ENCODE data around the gene YPEL2.

The YPEL2 gene

GRCh38 chr17:59357219-59357697 lies 25.8 kb downstream of the YPEL2 start:
- DNase-seq, result no peak

DNA sequence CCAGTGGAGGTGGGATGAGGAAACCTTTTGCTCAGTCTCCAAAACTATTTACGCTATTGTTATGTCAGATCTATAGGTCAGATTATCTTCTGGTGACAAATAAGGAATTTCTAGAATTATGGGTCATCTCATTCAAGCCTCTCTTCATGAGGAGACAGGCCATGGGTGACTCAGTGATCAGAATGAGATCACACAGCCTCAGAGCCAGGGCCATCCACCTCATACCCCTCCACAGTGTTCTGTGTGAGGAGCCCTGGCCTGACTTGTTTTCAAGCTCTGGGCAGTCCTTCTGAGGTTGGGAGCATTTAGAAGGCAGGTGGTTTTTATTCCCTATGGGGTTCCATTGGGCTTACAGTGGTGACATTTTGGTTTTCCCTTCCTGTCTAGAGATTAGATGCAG lies 26.5 kb downstream of the YPEL2 start:
- no peak for DNase-seq

DNA sequence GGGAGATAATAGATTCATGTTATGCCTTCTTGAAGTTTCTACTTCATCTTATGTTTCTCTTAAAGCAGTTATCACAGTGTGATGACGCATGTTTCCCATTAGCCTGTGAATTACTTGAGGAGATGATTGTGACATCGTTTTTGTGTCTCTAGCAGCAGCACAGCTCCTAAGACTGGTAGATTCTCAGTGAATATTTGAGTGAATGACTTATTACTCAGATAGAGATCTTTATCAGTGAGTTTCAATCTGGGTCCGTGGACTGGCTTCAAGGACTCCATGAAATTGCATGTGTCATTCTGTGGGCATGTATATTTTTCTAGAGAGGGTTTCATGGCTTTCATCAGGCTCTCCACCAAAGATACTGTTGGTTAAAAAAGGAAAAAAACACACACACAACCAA lies 29.9 kb downstream of the YPEL2 start:
- no peak for DNase-seq

- DNase-seq, result no peak
Measured at GRCh38 chr17:59361916-59362810, 30.7 kb downstream of the YPEL2 start.

- DNase-seq, result no peak
Measured at GRCh38 chr17:59362811-59363205, 31.4 kb downstream of the YPEL2 start.

- no peak for DNase-seq
Measured at GRCh38 chr17:59365383-59365981, 34.0 kb downstream of the YPEL2 start.

GRCh38 chr17:59366040-59366757 lies 34.7 kb downstream of the YPEL2 start:
- no peak for DNase-seq

DNA sequence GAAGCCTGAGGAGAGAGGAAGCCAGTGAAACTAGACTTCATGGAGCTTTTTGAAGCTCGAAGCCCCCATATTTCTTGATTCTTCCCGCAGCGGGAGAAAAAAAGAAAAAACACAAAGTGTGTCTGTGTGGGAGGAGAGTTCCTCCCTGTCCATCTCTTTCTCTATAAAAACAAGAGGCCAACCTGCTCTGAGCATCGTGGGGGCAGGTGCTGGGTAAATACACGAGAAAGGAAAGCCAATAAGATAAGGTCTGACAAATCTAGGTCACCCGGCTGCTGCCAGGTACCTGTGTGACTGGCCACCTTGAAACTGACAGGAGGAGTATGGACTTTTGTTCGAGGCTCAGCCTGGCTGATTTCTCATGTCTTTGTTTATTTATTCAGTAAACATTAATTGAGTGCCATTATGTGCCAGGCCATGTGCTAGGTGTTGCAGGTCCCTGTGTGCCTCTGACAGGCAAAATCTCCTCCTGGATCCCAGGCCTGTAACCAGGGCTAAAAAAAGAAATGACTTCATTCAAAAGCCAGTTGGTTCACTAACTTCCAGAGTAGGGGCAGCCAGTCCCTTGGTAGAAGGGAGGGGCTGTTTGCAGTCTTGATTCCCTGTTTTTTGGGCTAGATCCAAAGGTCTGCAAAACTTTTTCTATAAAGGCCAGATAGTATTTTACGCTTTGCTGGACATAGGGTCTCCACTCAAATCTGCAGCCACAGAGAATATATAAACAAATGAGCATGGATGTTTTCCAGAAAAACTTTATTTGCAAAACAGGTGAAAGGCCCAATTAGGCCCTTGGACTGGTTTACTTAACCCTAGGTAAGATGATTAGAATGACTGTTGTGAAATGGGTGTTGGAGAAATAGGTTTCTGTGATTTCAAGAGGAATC lies 35.6 kb downstream of the YPEL2 start:
- no peak for DNase-seq

GRCh38 chr17:59367657-59368045 lies 36.2 kb downstream of the YPEL2 start:
- DNase-seq, result no peak

- DNase-seq, result no peak
Measured at GRCh38 chr17:59368218-59368857, 36.9 kb downstream of the YPEL2 start.

- no peak for DNase-seq
Measured at GRCh38 chr17:59369031-59369975, 37.8 kb downstream of the YPEL2 start.

GRCh38 chr17:59370593-59371299 lies 39.3 kb downstream of the YPEL2 start:
- no peak for DNase-seq

GRCh38 chr17:59371416-59372100 lies 40.1 kb downstream of the YPEL2 start:
- DNase-seq, result peak; percentile 55

DNA sequence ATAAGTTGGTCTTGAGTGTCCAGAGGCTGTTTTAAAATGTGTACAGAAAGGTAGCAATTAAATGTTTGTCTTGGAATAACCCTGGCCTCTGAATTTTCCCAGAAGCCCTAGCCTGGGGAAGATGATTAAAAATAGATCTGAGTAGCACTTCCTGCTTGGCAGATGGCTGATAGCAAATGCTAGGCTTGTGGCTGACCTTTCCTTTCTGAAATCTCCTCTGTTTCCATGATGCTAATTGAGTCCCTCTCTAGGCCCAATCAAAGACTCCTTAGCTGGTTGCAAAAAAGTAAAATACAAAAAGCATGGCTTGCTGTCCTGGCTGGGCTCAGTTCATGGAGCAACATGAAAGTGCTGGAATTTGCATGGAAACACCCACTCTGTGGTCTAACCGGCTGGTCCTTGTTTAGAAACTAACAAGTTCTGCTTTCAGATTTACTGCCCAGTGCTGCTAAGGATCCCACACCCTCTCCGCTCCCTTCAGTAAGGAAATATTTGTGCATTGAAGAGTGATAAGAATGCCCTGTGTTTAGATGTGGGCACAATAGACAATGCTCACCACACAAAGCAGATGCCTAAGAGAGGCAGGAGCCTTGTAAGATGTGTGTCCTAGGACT lies 40.8 kb downstream of the YPEL2 start:
- DNase-seq, result peak; percentile 64

DNA sequence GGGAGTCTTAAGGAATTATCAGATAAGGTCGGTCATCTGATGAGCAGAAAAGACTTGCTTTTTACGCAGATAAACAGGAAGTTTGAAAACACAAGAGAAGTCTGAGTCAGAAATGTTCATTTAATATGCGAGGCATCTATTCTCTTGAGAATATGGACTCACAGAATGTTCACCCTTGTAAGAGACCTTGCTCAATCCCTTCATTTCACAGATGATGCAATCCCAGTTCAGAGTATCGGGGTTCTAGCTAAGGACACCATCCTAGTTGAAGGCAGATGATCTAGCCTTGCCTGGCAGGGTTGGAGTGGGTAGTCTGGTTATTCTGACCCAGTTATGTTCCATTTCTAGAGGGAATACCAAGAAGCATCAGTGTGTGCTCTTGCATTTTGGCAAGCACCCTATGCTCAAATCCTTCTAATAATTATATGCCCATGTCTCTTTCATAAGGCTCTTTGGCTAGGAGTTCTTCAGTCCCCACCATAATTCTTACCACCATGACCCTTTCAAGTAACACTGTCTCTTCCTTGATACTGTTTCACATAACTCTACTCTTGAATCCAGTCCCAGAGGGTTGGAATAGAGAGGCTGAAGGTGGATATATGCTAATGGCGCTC lies 42.5 kb downstream of the YPEL2 start:
- no peak for DNase-seq

- no peak for DNase-seq
Measured at GRCh38 chr17:59374612-59375011, 43.2 kb downstream of the YPEL2 start.

GRCh38 chr17:59375857-59376256 lies 44.4 kb downstream of the YPEL2 start:
- DNase-seq, result no peak

GRCh38 chr17:59376506-59376905 lies 45.1 kb downstream of the YPEL2 start:
- DNase-seq, result no peak

GRCh38 chr17:59377410-59377809 lies 46.0 kb downstream of the YPEL2 start:
- no peak for DNase-seq

All from right hindlimb (tissue), 1 donor.